Neural cell (in vitro differentiated cells): ENCODE results near the gene ITGAE. TPM values are rescaled to one million over a fixed set of nuclear protein-coding genes. Genes with fewer than 3 reads are reported as not detected.

Source experiments
- H2AFZ ChIP-seq: fragments of 200-600, 300-800 bp; sonication (generic), shearing (Covaris generic); 2 replicates; pipeline ENCODE4 v1.6.0; 2014; ENCODE audit warnings: low read depth, mild to moderate bottlenecking, antibody characterized with exemption, low read length, moderate library complexity
- H3F3A ChIP-seq: fragments of 200-600 bp; shearing (Covaris generic); 2 replicates; pipeline ENCODE4 v1.6.1; 2016; ENCODE audit warnings: mild to moderate bottlenecking, moderate library complexity, mixed read lengths, antibody characterized with exemption, low read length; ENCODE audit not compliant: insufficient read depth, poor library complexity, severe bottlenecking
- H3K27ac ChIP-seq: fragments of 200-600, 300-800 bp; sonication (generic), shearing (Covaris generic); 2 replicates; pipeline ENCODE4 v1.5.1; 2014; ENCODE audit warnings: mild to moderate bottlenecking, low read length, moderate library complexity
- H3K27me3 ChIP-seq: fragments of 300-800, 200-600 bp; sonication (generic), shearing (Covaris generic); 2 replicates; pipeline ENCODE4 v1.6.0; 2014; ENCODE audit warnings: mild to moderate bottlenecking, low read depth, low read length, moderate library complexity; ENCODE audit not compliant: insufficient read depth
- H3K36me3 ChIP-seq: fragments of 300-800, 200-600 bp; sonication (generic), shearing (Covaris generic); 2 replicates; pipeline ENCODE4 v1.5.1; 2014; ENCODE audit warnings: mild to moderate bottlenecking, antibody characterized with exemption, low read length, moderate library complexity; ENCODE audit not compliant: insufficient read depth
- H3K4me2 ChIP-seq: fragments of 300-800, 200-600 bp; sonication (generic), shearing (Covaris generic); 2 replicates; pipeline ENCODE4 v1.6.0; 2014; ENCODE audit warnings: mild to moderate bottlenecking, low read length
- H3K4me3 ChIP-seq: fragments of 300-800, 200-600 bp; sonication (generic), shearing (Covaris generic); 2 replicates; pipeline ENCODE4 v1.5.1; 2014; ENCODE audit warnings: mild to moderate bottlenecking, low read length, moderate library complexity
- H3K79me2 ChIP-seq: fragments of 200-600 bp; shearing (Covaris generic); replicated peaks from 2 replicates; pipeline ENCODE4 v1.6.0; 2014; ENCODE audit warnings: mild to moderate bottlenecking, low read length, moderate library complexity; ENCODE audit not compliant: insufficient read depth
- H3K9ac ChIP-seq: fragments of 300-800, 200-600 bp; sonication (generic), shearing (Covaris generic); 2 replicates; pipeline ENCODE4 v1.6.1; 2016; ENCODE audit warnings: mild to moderate bottlenecking, low read length, mixed read lengths
- H3K9me2 ChIP-seq: fragments of 200-600 bp; shearing (Covaris generic); 2 replicates; pipeline ENCODE4 v1.6.1; 2016; ENCODE audit warnings: mild to moderate bottlenecking, low read length, mixed read lengths; ENCODE audit not compliant: insufficient read depth
- H3K9me3 ChIP-seq: fragments of 200-600, 300-800 bp; sonication (generic), shearing (Covaris generic); 2 replicates; pipeline ENCODE4 v1.6.1; 2016; ENCODE audit warnings: mild to moderate bottlenecking, mixed run types, low read length, moderate library complexity, mixed read lengths
- H4K20me1 ChIP-seq: fragments of 200-600 bp; shearing (Covaris generic); 2 replicates; pipeline ENCODE4 v1.6.1; 2016; ENCODE audit warnings: mild to moderate bottlenecking, mixed run types; ENCODE audit not compliant: insufficient read depth
- EP300 ChIP-seq: fragments of 450-650 bp; conservative IDR thresholded peaks from 2 replicates; pipeline ENCODE4 v1.6.1; 2014; ENCODE audit warnings: antibody characterized with exemption, mild to moderate bottlenecking, moderate library complexity; ENCODE audit not compliant: poor library complexity, severe bottlenecking
- EZH2 ChIP-seq: fragments of 200-600, 300-800 bp; shearing (Covaris generic), sonication (generic); IDR thresholded peaks from 2 replicates; pipeline ENCODE4 v1.6.1; 2014; ENCODE audit warnings: antibody characterized with exemption, low read length, borderline replicate concordance, mild to moderate bottlenecking; ENCODE audit not compliant: insufficient read depth, poor library complexity, severe bottlenecking
- MXI1 ChIP-seq: fragments of 450-650 bp; conservative IDR thresholded peaks from 2 replicates; pipeline ENCODE4 v1.6.1; 2014; ENCODE audit warnings: antibody characterized with exemption, mild to moderate bottlenecking; ENCODE audit not compliant: poor library complexity, severe bottlenecking
- POLR2AphosphoS5 ChIP-seq: IDR thresholded peaks from 2 replicates; pipeline ENCODE4 v1.6.1; 2012
- RAD21 ChIP-seq: fragments of 450-650 bp; conservative IDR thresholded peaks from 2 replicates; pipeline ENCODE4 v1.6.1; 2014; ENCODE audit warnings: antibody characterized with exemption, mild to moderate bottlenecking, moderate library complexity
- SMC3 ChIP-seq: fragments of 450-650 bp; conservative IDR thresholded peaks from 2 replicates; pipeline ENCODE4 v1.6.1; 2014; ENCODE audit warnings: antibody characterized with exemption, mild to moderate bottlenecking, moderate library complexity; ENCODE audit not compliant: poor library complexity
- TAF1 ChIP-seq: IDR thresholded peaks from 2 replicates; pipeline ENCODE4 v1.6.1; 2012; ENCODE audit warnings: low read depth
- polyA plus RNA-seq: library from polyadenylated mRNA; depleted of rRNA; stranded (reverse); fragments of >200 nt; gene quantifications from 2 replicates; pipeline ENCODE4 v1.2.3, GENCODE V29; 2014
- TF ChIP-seq, protein P1 (sequence below): fragments of 450-650 bp; IDR thresholded peaks from 2 replicates; pipeline ENCODE4 v1.5.1; 2014; ENCODE audit warnings: antibody characterized with exemption, mild to moderate bottlenecking, moderate library complexity; ENCODE audit not compliant: poor library complexity, severe bottlenecking
- TF ChIP-seq, protein P2 (sequence below): IDR thresholded peaks from 2 replicates; pipeline ENCODE4 v1.6.1; 2012; ENCODE audit warnings: borderline replicate concordance

Gene ITGAE
- polyA plus RNA-seq, 1 donor from 2014 or later: 169 TPM

DNA sequence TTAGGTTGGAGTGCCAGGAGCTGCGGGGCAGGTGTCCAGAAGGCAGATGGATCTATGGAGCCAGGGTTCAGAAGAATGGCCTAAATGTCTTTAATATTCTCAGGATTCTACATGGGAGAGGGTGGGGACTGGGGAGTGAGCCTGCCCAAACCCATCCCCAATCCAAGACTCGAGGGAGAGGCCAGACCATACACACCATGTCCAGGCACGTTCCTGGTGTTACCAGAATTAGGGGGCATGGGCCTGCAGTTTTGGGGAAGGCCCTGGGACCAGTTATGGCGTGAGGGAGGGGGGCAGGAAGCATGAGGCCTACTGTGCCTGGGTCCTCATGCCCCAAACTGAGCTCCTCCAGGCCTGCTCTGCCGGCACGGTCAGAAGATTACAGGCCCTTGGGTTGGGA lies 134.5 kb downstream of the ITGAE start:
- no peaks in the 10 kb centered on the region for H3K36me3 ChIP-seq
- H3K9me2 ChIP-seq: no peaks in the 10 kb centered on the region
- H4K20me1 ChIP-seq: no peaks in the 10 kb centered on the region
- TF ChIP-seq RAD21: no peak
- TF ChIP-seq, protein P1, sequence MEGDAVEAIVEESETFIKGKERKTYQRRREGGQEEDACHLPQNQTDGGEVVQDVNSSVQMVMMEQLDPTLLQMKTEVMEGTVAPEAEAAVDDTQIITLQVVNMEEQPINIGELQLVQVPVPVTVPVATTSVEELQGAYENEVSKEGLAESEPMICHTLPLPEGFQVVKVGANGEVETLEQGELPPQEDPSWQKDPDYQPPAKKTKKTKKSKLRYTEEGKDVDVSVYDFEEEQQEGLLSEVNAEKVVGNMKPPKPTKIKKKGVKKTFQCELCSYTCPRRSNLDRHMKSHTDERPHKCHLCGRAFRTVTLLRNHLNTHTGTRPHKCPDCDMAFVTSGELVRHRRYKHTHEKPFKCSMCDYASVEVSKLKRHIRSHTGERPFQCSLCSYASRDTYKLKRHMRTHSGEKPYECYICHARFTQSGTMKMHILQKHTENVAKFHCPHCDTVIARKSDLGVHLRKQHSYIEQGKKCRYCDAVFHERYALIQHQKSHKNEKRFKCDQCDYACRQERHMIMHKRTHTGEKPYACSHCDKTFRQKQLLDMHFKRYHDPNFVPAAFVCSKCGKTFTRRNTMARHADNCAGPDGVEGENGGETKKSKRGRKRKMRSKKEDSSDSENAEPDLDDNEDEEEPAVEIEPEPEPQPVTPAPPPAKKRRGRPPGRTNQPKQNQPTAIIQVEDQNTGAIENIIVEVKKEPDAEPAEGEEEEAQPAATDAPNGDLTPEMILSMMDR: no peak
- no peak for TF ChIP-seq EP300
- TF ChIP-seq MXI1: no peak
- no peak for TF ChIP-seq SMC3
- TF ChIP-seq, protein P2, sequence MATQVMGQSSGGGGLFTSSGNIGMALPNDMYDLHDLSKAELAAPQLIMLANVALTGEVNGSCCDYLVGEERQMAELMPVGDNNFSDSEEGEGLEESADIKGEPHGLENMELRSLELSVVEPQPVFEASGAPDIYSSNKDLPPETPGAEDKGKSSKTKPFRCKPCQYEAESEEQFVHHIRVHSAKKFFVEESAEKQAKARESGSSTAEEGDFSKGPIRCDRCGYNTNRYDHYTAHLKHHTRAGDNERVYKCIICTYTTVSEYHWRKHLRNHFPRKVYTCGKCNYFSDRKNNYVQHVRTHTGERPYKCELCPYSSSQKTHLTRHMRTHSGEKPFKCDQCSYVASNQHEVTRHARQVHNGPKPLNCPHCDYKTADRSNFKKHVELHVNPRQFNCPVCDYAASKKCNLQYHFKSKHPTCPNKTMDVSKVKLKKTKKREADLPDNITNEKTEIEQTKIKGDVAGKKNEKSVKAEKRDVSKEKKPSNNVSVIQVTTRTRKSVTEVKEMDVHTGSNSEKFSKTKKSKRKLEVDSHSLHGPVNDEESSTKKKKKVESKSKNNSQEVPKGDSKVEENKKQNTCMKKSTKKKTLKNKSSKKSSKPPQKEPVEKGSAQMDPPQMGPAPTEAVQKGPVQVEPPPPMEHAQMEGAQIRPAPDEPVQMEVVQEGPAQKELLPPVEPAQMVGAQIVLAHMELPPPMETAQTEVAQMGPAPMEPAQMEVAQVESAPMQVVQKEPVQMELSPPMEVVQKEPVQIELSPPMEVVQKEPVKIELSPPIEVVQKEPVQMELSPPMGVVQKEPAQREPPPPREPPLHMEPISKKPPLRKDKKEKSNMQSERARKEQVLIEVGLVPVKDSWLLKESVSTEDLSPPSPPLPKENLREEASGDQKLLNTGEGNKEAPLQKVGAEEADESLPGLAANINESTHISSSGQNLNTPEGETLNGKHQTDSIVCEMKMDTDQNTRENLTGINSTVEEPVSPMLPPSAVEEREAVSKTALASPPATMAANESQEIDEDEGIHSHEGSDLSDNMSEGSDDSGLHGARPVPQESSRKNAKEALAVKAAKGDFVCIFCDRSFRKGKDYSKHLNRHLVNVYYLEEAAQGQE: no peak
- TF ChIP-seq EZH2: no peak
- TF ChIP-seq TAF1: no peak
- TF ChIP-seq POLR2AphosphoS5: no peak
- H3K9ac ChIP-seq: no peak overlapping the region
- H2AFZ ChIP-seq: no peak overlapping the region
- no peak overlapping the region for H3K27ac ChIP-seq
- H3F3A ChIP-seq: no peaks in the 10 kb centered on the region
- peak overlapping the region; percentile 100 for H3K4me3 ChIP-seq
- H3K27me3 ChIP-seq: no peaks in the 10 kb centered on the region
- peaks cover 30% of the 10 kb centered on the region for H3K79me2 ChIP-seq
- H3K9me3 ChIP-seq: no peaks in the 10 kb centered on the region
- no peak overlapping the region for H3K4me2 ChIP-seq

DNA sequence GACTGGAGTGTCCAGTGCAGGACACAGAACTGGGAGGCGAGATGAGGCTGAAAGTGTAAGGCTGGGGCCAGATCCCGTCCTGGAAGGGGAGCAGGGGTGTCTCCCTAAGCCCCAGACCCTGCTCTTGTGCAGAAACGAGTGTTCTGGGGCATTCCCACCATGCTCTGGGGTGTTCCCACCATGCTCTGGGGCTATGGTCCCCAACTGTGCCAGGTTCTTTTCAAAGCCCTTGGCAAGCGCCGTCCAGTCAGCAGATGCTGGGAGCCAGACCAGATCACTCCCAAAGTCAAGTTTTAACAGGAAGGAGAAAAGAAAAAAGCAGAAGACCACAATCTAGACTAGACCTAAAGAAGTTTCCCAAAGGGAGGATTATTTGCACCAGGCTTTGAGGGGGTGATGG lies 135.2 kb downstream of the ITGAE start:
- no peak overlapping the region for H3K4me3 ChIP-seq
- no peaks in the 10 kb centered on the region for H4K20me1 ChIP-seq
- H2AFZ ChIP-seq: no peak overlapping the region
- H3K27ac ChIP-seq: no peak overlapping the region
- TF ChIP-seq, protein P1: no peak
- TF ChIP-seq POLR2AphosphoS5 (no peak), EZH2 (no peak), MXI1 (no peak), RAD21 (no peak), TAF1 (no peak), EP300 (no peak), SMC3 (no peak)
- TF ChIP-seq, protein P2: no peak
- no peaks in the 10 kb centered on the region for H3K36me3 ChIP-seq
- H3K79me2 ChIP-seq: peaks cover 30% of the 10 kb centered on the region
- no peak overlapping the region for H3K9ac ChIP-seq
- no peaks in the 10 kb centered on the region for H3K27me3 ChIP-seq
- H3K9me3 ChIP-seq: no peaks in the 10 kb centered on the region
- H3K9me2 ChIP-seq: no peaks in the 10 kb centered on the region
- H3K4me2 ChIP-seq: no peak overlapping the region
- H3F3A ChIP-seq: no peaks in the 10 kb centered on the region
